GM12891 (cell line): ENCODE results near the gene DNAH11.

Experiments
- POLR2A ChIP-seq: IDR thresholded peaks from 2 replicates; pipeline ENCODE4 v1.6.1; 2011; ENCODE audit warnings: low read depth, low read length, control low read depth
- POLR2AphosphoS5 ChIP-seq: IDR thresholded peaks from 2 replicates; pipeline ENCODE4 v1.6.1; 2011; ENCODE audit warnings: low read depth, low read length, control low read depth

- TF ChIP-seq POLR2AphosphoS5, result no peak
- TF ChIP-seq POLR2A, result no peak
Measured at GRCh38 chr7:21884496-21884895, 341.7 kb downstream of the DNAH11 start.
